HCT116 (cell line): ENCODE data around the gene TPH1. TPM values are rescaled to one million over a fixed set of nuclear protein-coding genes. Genes with fewer than 3 reads are reported as not detected.

Experiments used
- ATAC-seq: fragments of 200-7000 bp; cut with Tn5 transposase; 2 replicates; pipeline ENCODE4 v1.9.1; 2020; ENCODE audit warnings: mild to moderate bottlenecking, moderate library complexity
- BruUV-seq: library from RNA; stranded (reverse); fragments of 400-500 nt; replicated peaks from 2 replicates; lab custom pipeline; 2021; lab: Mats Ljungman, UMichigan
- CTCF ChIA-PET: fragments of 300-600 bp; sonication (Branson Sonifier 250); formaldehyde crosslinking; loops from one replicate; lab custom pipeline; 2021; ENCODE audit warnings: antibody characterized with exemption; lab: Charles Lee
- POLR2A ChIA-PET: fragments of 300-600, 350-600 bp; sonication (Branson Sonifier 250); formaldehyde crosslinking; loops from one replicate; lab custom pipeline; 2021; ENCODE audit warnings: antibody characterized with exemption; lab: Charles Lee
- RAD21 ChIA-PET, 2 experiments: fragments of 300-600 bp; sonication (Branson Sonifier 250); formaldehyde crosslinking; loops; one replicate each; lab custom pipeline; 2023; ENCODE audit warnings: low total read pairs in 2 of 2; ENCODE audit not compliant: uncharacterized antibody in 2 of 2, unreplicated experiment in 2 of 2, low non-redundant PET in 1 of 2; lab: Charles Lee
- DNase-seq: peaks from one replicate; pipeline ENCODE4 v3.0.0-alpha.2; 2010; ENCODE audit warnings: low read depth, low spot score
- H2AFZ ChIP-seq: fragments of 200-600 bp; shearing (Covaris generic), sonication (generic); 2 replicates; pipeline ENCODE4 v1.6.1; 2017; ENCODE audit warnings: low read depth, mixed run types, mixed read lengths, antibody characterized with exemption, low read length; ENCODE audit not compliant: poor library complexity, severe bottlenecking
- H3K27ac ChIP-seq: 2 replicates; pipeline ENCODE4 v1.5.1; 2012; ENCODE audit warnings: low read depth, low read length
- H3K27me3 ChIP-seq: fragments of 200-600 bp; sonication (generic); 2 replicates; pipeline ENCODE4 v1.6.1; 2016; ENCODE audit warnings: mixed run types, low read length, mixed read lengths; ENCODE audit not compliant: insufficient read depth
- H3K36me3 ChIP-seq, 2 experiments: fragments of 200-500 bp in 1 of 2; fragments of 200-600 bp in 1 of 2; sonication (Bioruptor generic) in 1 of 2; sonication (generic) in 1 of 2; 2 replicates each; pipeline versions ENCODE4 v1.5.1 to v1.6.1; 2014 to 2016; ENCODE audit warnings: low read length in 2 of 2, inconsistent platforms in 1 of 2, mixed read lengths in 1 of 2, mixed run types in 1 of 2; ENCODE audit not compliant: insufficient read depth in 2 of 2, control insufficient read depth in 1 of 2
- H3K4me1 ChIP-seq, 2 experiments: fragments of 200-600 bp in 1 of 2; sonication (generic) in 1 of 2; 2 replicates each; pipeline versions ENCODE4 v1.5.1 to v1.6.1; 2012 to 2017; ENCODE audit warnings: low read length in 2 of 2, inconsistent platforms in 1 of 2, mild to moderate bottlenecking in 1 of 2, mixed read lengths in 1 of 2, mixed run types in 1 of 2, moderate library complexity in 1 of 2; ENCODE audit not compliant: insufficient read depth in 2 of 2, control insufficient read depth in 1 of 2
- H3K4me2 ChIP-seq: fragments of 200-600 bp; sonication (generic); 2 replicates; pipeline ENCODE4 v1.6.1; 2017; ENCODE audit warnings: mixed run types, low read length, mixed read lengths
- H3K4me3 ChIP-seq, 2 experiments: fragments of 200-600 bp in 1 of 2; sonication (generic) in 1 of 2; replicated peaks in 1 of 2; 2 replicates each; pipeline ENCODE4 v1.5.1; 2011 to 2016; ENCODE audit warnings: low read length in 2 of 2, control low read depth in 1 of 2, low read depth in 1 of 2, mild to moderate bottlenecking in 1 of 2, mixed read lengths in 1 of 2, mixed run types in 1 of 2
- H3K79me2 ChIP-seq: fragments of 200-600 bp; sonication (generic); 2 replicates; pipeline ENCODE4 v1.6.1; 2017; ENCODE audit warnings: mild to moderate bottlenecking, mixed run types, low read length, moderate library complexity, mixed read lengths; ENCODE audit not compliant: insufficient read depth
- H3K9ac ChIP-seq: fragments of 200-600 bp; sonication (generic); 2 replicates; pipeline ENCODE4 v1.6.1; 2016; ENCODE audit warnings: low read length, mixed read lengths
- H3K9me2 ChIP-seq: fragments of 200-600 bp; sonication (generic), shearing (Covaris generic); 2 replicates; pipeline ENCODE4 v1.6.1; 2017; ENCODE audit warnings: mixed run types, mild to moderate bottlenecking, moderate library complexity; ENCODE audit not compliant: insufficient read depth
- H3K9me3 ChIP-seq, 2 experiments: fragments of 200-500 bp in 1 of 2; fragments of 200-600 bp in 1 of 2; sonication (Bioruptor generic) in 1 of 2; sonication (generic) in 1 of 2; 2 replicates each; pipeline ENCODE4 v1.6.1; 2014 to 2017; ENCODE audit warnings: low read length in 2 of 2, mixed read lengths in 2 of 2, inconsistent platforms in 1 of 2, low read depth in 1 of 2, mild to moderate bottlenecking in 1 of 2, mixed run types in 1 of 2, moderate library complexity in 1 of 2; ENCODE audit not compliant: control insufficient read depth in 1 of 2, insufficient read depth in 1 of 2
- H4K20me1 ChIP-seq: fragments of 200-600 bp; sonication (generic), shearing (Covaris generic); 2 replicates; pipeline ENCODE4 v1.6.1; 2017; ENCODE audit warnings: mixed run types, mild to moderate bottlenecking, moderate library complexity; ENCODE audit not compliant: insufficient read depth
- CBX3 ChIP-seq: IDR thresholded peaks from 2 replicates; pipeline ENCODE4 v1.6.1; 2012; ENCODE audit warnings: low read depth
- CEBPB ChIP-seq: IDR thresholded peaks from 2 replicates; pipeline ENCODE4 v1.6.1; 2012; ENCODE audit warnings: low read depth
- EGR1 ChIP-seq: IDR thresholded peaks from 2 replicates; pipeline ENCODE4 v1.6.1; 2012; ENCODE audit warnings: low read depth
- EZH2phosphoT487 ChIP-seq: fragments of 200-600 bp; IDR thresholded peaks from 2 replicates; pipeline ENCODE4 v1.6.1; 2018; ENCODE audit warnings: antibody characterized with exemption, borderline replicate concordance
- FOSL1 ChIP-seq: IDR thresholded peaks from 2 replicates; pipeline ENCODE4 v1.6.1; 2012; ENCODE audit warnings: low read depth
- POLR2A ChIP-seq: IDR thresholded peaks from 2 replicates; pipeline ENCODE4 v1.7.0; 2011; ENCODE audit warnings: borderline replicate concordance; ENCODE audit not compliant: insufficient read depth, insufficient read length; ENCODE audit errors: extremely low read depth
- POLR2AphosphoS5 ChIP-seq: IDR thresholded peaks from 2 replicates; pipeline ENCODE4 v1.6.1; 2011; ENCODE audit warnings: mild to moderate bottlenecking, low read depth, low read length, moderate library complexity
- RAD21 ChIP-seq: IDR thresholded peaks from 2 replicates; pipeline ENCODE4 v1.6.1; 2012; ENCODE audit warnings: low read depth, mild to moderate bottlenecking
- SIN3A ChIP-seq: IDR thresholded peaks from 2 replicates; pipeline ENCODE4 v1.6.1; 2012; ENCODE audit warnings: low read depth
- SP1 ChIP-seq: IDR thresholded peaks from 2 replicates; pipeline ENCODE4 v1.6.1; 2012; ENCODE audit warnings: low read depth
- SRF ChIP-seq: IDR thresholded peaks from 2 replicates; pipeline ENCODE4 v1.6.1; 2012; ENCODE audit warnings: low read depth
- TCF7L2 ChIP-seq: IDR thresholded peaks from 2 replicates; pipeline ENCODE4 v1.7.0; 2011; ENCODE audit warnings: borderline replicate concordance, inconsistent platforms; ENCODE audit not compliant: insufficient read depth, insufficient read length; ENCODE audit errors: extremely low read depth
- YY1 ChIP-seq: IDR thresholded peaks from 2 replicates; pipeline ENCODE4 v1.6.1; 2011; ENCODE audit warnings: low read length, low read depth, moderate library complexity, mild to moderate bottlenecking; ENCODE audit not compliant: insufficient replicate concordance; ENCODE audit errors: extremely low read depth
- ZNF274 ChIP-seq: fragments of 200-500 bp; sonication (Bioruptor generic); IDR thresholded peaks from 2 replicates; pipeline ENCODE4 v1.6.1; 2014; ENCODE audit warnings: mild to moderate bottlenecking, low read depth, low read length, inconsistent platforms
- intact Hi-C: fragments of 100-400 bp; cut with micrococcal nuclease; formaldehyde crosslinking; loops from 2 replicates; pipeline ENCODE4 v1.10.0; 2022
- total RNA-seq: library from RNA; stranded (reverse); gene quantifications from one replicate; pipeline ENCODE4 v1.2.1, GENCODE V29; 2021; ENCODE audit not compliant: unreplicated experiment
- TF ChIP-seq, protein P1 (sequence below): IDR thresholded peaks from 2 replicates; pipeline ENCODE4 v1.6.1; 2012
- TF ChIP-seq, protein P2 (sequence below), 3 experiments: fragments of 200-600 bp in 1 of 3; sonication (generic) in 1 of 3; IDR thresholded peaks in 2 of 3; conservative IDR thresholded peaks in 1 of 3; 2 replicates each; pipeline ENCODE4 v1.5.1; 2012 to 2017; ENCODE audit warnings: low read depth in 2 of 3, low read length in 2 of 3, antibody characterized with exemption in 1 of 3, borderline replicate concordance in 1 of 3, control low read depth in 1 of 3, mild to moderate bottlenecking in 1 of 3, mixed read lengths in 1 of 3, mixed run types in 1 of 3, moderate library complexity in 1 of 3; ENCODE audit not compliant: insufficient read depth in 1 of 3
- TF ChIP-seq, protein P3 (sequence below): IDR thresholded peaks from 2 replicates; pipeline ENCODE4 v1.6.1; 2012; ENCODE audit warnings: low read depth

TPH1 gene
- total RNA-seq, 1 experiment from 2014 or later: 0.42 TPM

DNA sequence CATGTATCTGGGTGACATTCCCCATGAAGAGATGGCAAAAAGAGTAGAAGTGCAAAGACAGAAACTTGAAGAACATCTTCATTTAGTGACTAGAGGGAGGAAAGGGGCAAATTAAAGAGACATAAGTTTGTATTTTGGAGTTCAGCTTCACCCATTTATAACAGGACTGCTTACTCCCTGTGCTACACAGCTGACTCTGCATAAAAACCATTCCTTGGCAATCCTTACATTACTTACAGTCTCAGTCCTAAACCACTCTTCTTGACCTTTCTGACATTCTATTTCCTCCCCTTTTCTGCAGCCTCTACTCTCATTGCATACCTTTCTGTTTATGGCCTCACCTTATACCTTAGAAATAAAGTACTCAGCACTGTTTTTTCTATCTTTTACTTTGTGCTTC lies 26.4 kb downstream of the TPH1 start:
- BruUV-seq: no TSS peak
- no peak overlapping the region for H3K4me3 ChIP-seq
- POLR2A ChIA-PET: no interaction called here
- H4K20me1 ChIP-seq: no peaks in the 10 kb centered on the region
- no peaks in the 10 kb centered on the region for H3K9me3 ChIP-seq
- H3K9me2 ChIP-seq: no peaks in the 10 kb centered on the region
- DNase-seq (no peak), ATAC-seq (no peak)
- no peaks in the 10 kb centered on the region for H3K4me1 ChIP-seq
- CTCF ChIA-PET: no interaction called here
- no peak overlapping the region for H3K27ac ChIP-seq
- H3K36me3 ChIP-seq: no peaks in the 10 kb centered on the region
- H3K79me2 ChIP-seq: no peaks in the 10 kb centered on the region
- H3K27me3 ChIP-seq: no peaks in the 10 kb centered on the region
- TF ChIP-seq CBX3 (no peak), EZH2phosphoT487 (no peak), POLR2A (no peak)
- TF ChIP-seq, protein P1, sequence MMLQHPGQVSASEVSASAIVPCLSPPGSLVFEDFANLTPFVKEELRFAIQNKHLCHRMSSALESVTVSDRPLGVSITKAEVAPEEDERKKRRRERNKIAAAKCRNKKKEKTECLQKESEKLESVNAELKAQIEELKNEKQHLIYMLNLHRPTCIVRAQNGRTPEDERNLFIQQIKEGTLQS: no peak
- no peak overlapping the region for H3K4me2 ChIP-seq
- RAD21 ChIA-PET: no interaction called here
- intact Hi-C loops: no loop called here
- H3K9ac ChIP-seq: no peak overlapping the region
- H2AFZ ChIP-seq: no peak overlapping the region

DNA sequence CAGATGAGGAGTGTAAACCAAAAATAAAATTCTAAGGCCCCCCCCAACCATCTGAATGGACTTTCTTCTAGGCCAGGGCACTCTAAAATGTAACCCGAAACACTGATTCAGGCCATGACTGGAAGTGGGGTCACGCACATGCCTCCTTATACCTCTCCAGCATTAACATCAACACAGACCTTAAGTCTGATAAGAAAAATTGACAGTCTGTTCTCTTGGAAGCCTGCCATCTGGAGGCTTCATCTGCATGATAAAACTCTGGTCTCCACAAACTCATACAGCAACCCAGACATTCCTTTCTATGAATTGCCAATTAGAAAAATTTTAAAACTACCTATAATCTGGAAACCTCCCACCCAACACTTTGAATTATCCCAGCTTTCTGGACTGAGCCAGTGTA lies 29.3 kb downstream of the TPH1 start:
- H3K27ac ChIP-seq: no peak overlapping the region
- H3K9me3 ChIP-seq: no peaks in the 10 kb centered on the region
- peaks cover 7 to 22% of the 10 kb centered on the region in 2 experiments for H3K4me1 ChIP-seq
- no peaks in the 10 kb centered on the region for H4K20me1 ChIP-seq
- ChIA-PET RAD21 (no interaction called here), CTCF (no interaction called here), POLR2A (no interaction called here)
- DNase-seq: no peak
- no peaks in the 10 kb centered on the region for H3K9me2 ChIP-seq
- no peak for ATAC-seq
- BruUV-seq: no TSS peak
- H2AFZ ChIP-seq: no peak overlapping the region
- intact Hi-C loops: no loop called here
- no peak overlapping the region for H3K4me3 ChIP-seq
- H3K36me3 ChIP-seq: no peaks in the 10 kb centered on the region
- H3K9ac ChIP-seq: no peak overlapping the region
- H3K79me2 ChIP-seq: no peaks in the 10 kb centered on the region
- no peak overlapping the region for H3K4me2 ChIP-seq
- H3K27me3 ChIP-seq: no peaks in the 10 kb centered on the region
- TF ChIP-seq FOSL1 (no peak), CEBPB (no peak), RAD21 (no peak), ZNF274 (no peak), SIN3A (no peak), YY1 (no peak), EGR1 (no peak), POLR2AphosphoS5 (no peak), EZH2phosphoT487 (no peak), SP1 (no peak), SRF (no peak), TCF7L2 (no peak)
- TF ChIP-seq, protein P2, sequence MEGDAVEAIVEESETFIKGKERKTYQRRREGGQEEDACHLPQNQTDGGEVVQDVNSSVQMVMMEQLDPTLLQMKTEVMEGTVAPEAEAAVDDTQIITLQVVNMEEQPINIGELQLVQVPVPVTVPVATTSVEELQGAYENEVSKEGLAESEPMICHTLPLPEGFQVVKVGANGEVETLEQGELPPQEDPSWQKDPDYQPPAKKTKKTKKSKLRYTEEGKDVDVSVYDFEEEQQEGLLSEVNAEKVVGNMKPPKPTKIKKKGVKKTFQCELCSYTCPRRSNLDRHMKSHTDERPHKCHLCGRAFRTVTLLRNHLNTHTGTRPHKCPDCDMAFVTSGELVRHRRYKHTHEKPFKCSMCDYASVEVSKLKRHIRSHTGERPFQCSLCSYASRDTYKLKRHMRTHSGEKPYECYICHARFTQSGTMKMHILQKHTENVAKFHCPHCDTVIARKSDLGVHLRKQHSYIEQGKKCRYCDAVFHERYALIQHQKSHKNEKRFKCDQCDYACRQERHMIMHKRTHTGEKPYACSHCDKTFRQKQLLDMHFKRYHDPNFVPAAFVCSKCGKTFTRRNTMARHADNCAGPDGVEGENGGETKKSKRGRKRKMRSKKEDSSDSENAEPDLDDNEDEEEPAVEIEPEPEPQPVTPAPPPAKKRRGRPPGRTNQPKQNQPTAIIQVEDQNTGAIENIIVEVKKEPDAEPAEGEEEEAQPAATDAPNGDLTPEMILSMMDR (IDR thresholded peaks at IDR 0.05 in 2 of 3, conservative IDR thresholded peaks at IDR 0.05 in 1 of 3; ENCODE audit: borderline replicate concordance in 1 of 3, insufficient read depth in 1 of 3, low read depth in 2 of 3, low read length in 2 of 3): no peak
- TF ChIP-seq, protein P3, sequence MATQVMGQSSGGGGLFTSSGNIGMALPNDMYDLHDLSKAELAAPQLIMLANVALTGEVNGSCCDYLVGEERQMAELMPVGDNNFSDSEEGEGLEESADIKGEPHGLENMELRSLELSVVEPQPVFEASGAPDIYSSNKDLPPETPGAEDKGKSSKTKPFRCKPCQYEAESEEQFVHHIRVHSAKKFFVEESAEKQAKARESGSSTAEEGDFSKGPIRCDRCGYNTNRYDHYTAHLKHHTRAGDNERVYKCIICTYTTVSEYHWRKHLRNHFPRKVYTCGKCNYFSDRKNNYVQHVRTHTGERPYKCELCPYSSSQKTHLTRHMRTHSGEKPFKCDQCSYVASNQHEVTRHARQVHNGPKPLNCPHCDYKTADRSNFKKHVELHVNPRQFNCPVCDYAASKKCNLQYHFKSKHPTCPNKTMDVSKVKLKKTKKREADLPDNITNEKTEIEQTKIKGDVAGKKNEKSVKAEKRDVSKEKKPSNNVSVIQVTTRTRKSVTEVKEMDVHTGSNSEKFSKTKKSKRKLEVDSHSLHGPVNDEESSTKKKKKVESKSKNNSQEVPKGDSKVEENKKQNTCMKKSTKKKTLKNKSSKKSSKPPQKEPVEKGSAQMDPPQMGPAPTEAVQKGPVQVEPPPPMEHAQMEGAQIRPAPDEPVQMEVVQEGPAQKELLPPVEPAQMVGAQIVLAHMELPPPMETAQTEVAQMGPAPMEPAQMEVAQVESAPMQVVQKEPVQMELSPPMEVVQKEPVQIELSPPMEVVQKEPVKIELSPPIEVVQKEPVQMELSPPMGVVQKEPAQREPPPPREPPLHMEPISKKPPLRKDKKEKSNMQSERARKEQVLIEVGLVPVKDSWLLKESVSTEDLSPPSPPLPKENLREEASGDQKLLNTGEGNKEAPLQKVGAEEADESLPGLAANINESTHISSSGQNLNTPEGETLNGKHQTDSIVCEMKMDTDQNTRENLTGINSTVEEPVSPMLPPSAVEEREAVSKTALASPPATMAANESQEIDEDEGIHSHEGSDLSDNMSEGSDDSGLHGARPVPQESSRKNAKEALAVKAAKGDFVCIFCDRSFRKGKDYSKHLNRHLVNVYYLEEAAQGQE: no peak
